ENCODE data around the gene TKTL1. TPM values are rescaled to one million over a fixed set of nuclear protein-coding genes. Genes with fewer than 3 reads are reported as not detected.

Gene TKTL1
- total RNA-seq, 1 donor from 2014 or later = 0.91 TPM

- peak overlapping the region; percentile 93 for H3K4me3 Mint-ChIP-seq
- no peaks in the 10 kb centered on the region for H3K9me3 Mint-ChIP-seq
- TF ChIP-seq CTCF (conservative IDR thresholded peaks at IDR 0.05) = peak; percentile 69
- peaks cover 4% of the 10 kb centered on the region for H3K36me3 Mint-ChIP-seq (ENCODE audit: low read depth)
- peak; percentile 63 for DNase-seq (ENCODE audit: low read depth, low spot score)
- peaks cover 8% of the 10 kb centered on the region for H3K27me3 Mint-ChIP-seq (ENCODE audit: low read depth)
- H3K27ac Mint-ChIP-seq (ENCODE audit: unreplicated experiment) = no peak overlapping the region
- peaks cover 6% of the 10 kb centered on the region for H3K4me1 Mint-ChIP-seq
These were observed 78.0 kb downstream of the TKTL1 start for GRCh38 chrX:154373340-154374306.

GRCh38 chrX:154374313-154375155, 78.9 kb downstream of the TKTL1 start, which contains the start of gene FLNA:
FLNA (minus strand) TSS chrX:154374634; CDS start chrX:154371245, 3,389 bp downstream.
- Mint-ChIP-seq H3K36me3 (ENCODE audit: low read depth) (peaks cover 4% of the 10 kb centered on the region), H3K27ac (ENCODE audit: unreplicated experiment) (no peak within 1 kb of the TSS), H3K9me3 (no peaks in the 10 kb centered on the region), H3K4me3 (peak within 1 kb of the TSS; percentile 93), H3K27me3 (ENCODE audit: low read depth) (peaks cover 8% of the 10 kb centered on the region), H3K4me1 (peaks cover 6% of the 10 kb centered on the region)
- DNase-seq (ENCODE audit: low read depth, low spot score) = no peak
- TF ChIP-seq CTCF (conservative IDR thresholded peaks at IDR 0.05) = no peak

- TF ChIP-seq CTCF (conservative IDR thresholded peaks at IDR 0.05) = no peak
- H3K9me3 Mint-ChIP-seq = no peaks in the 10 kb centered on the region
- H3K4me3 Mint-ChIP-seq = peak overlapping the region; percentile 79
- peaks cover 10% of the 10 kb centered on the region for H3K4me1 Mint-ChIP-seq
- no peaks in the 10 kb centered on the region for H3K36me3 Mint-ChIP-seq (ENCODE audit: low read depth)
- H3K27ac Mint-ChIP-seq (ENCODE audit: unreplicated experiment) = no peak overlapping the region
- H3K27me3 Mint-ChIP-seq (ENCODE audit: low read depth) = peaks cover 5% of the 10 kb centered on the region
- no peak for DNase-seq (ENCODE audit: low read depth, low spot score)
These were observed 79.5 kb downstream of the TKTL1 start for GRCh38 chrX:154375156-154375504.

- no peak overlapping the region for H3K27ac Mint-ChIP-seq (ENCODE audit: unreplicated experiment)
These were observed 81.2 kb downstream of the TKTL1 start for GRCh38 chrX:154376774-154377173.

More at GRCh38 chrX:154376774-154377173, 81.2 kb downstream of the TKTL1 start:
- Mint-ChIP-seq H3K4me3 (peak overlapping the region; percentile 78), H3K36me3 (ENCODE audit: low read depth) (peaks cover 4% of the 10 kb centered on the region), H3K9me3 (no peaks in the 10 kb centered on the region), H3K27me3 (ENCODE audit: low read depth) (peaks cover 5% of the 10 kb centered on the region), H3K4me1 (peaks cover 22% of the 10 kb centered on the region)
- TF ChIP-seq CTCF (conservative IDR thresholded peaks at IDR 0.05) = no peak
- no peak for DNase-seq (ENCODE audit: low read depth, low spot score)

Data from neural crest cell (in vitro differentiated cells).